Stomach (tissue), 9 donors: ENCODE data around the gene ZFX. TPM values are rescaled to one million over a fixed set of nuclear protein-coding genes. Genes with fewer than 3 reads are reported as not detected.

Source experiments
- DNase-seq, 2 donors: peaks; one replicate each; pipeline versions ENCODE4 v3.0.0 to v3.0.0-alpha.2; 2013 to 2019
- H3K27ac ChIP-seq, 5 donors: fragments of 200-600 bp in 4 of 5; sonication (generic) in 4 of 5; one replicate each; pipeline ENCODE4 v1.5.1; 2013 to 2019; ENCODE audit warnings: mild to moderate bottlenecking in 1 of 5, moderate library complexity in 1 of 5
- H3K27me3 ChIP-seq, 3 donors: fragments of 200-600 bp; sonication (generic); one replicate each; pipeline ENCODE4 v1.5.1; 2017 to 2019; ENCODE audit warnings: mixed run types in 1 of 3
- H3K36me3 ChIP-seq, 4 donors: fragments of 200-600 bp; sonication (generic); 1 replicate in 3 of 4; 2 replicates in 1 of 4; pipeline ENCODE4 v1.5.1; 2016 to 2019
- H3K4me1 ChIP-seq, 4 donors: fragments of 200-600 bp; sonication (generic); one replicate each; pipeline ENCODE4 v1.5.1; 2016 to 2019
- H3K4me3 ChIP-seq, 4 donors: fragments of 200-600 bp; sonication (generic) in 3 of 4; one replicate each; pipeline ENCODE4 v1.5.1; 2016 to 2019; ENCODE audit warnings: mild to moderate bottlenecking in 1 of 4
- H3K9me3 ChIP-seq, 4 donors: fragments of 200-600 bp; sonication (generic); one replicate each; pipeline ENCODE4 v1.5.1; 2016 to 2019
- EP300 ChIP-seq: sonication (generic); formaldehyde crosslinking; IDR thresholded peaks from one replicate; pipeline ENCODE4 v1.6.1; 2017; ENCODE audit warnings: antibody characterized with exemption
- POLR2A ChIP-seq, 4 donors: fragments of 450-650 bp; IDR thresholded peaks; one replicate each; pipeline ENCODE4 v1.6.1; 2016; ENCODE audit warnings: antibody characterized with exemption in 4 of 4, control low read depth in 2 of 4, mild to moderate bottlenecking in 1 of 4, moderate library complexity in 1 of 4
- POLR2AphosphoS5 ChIP-seq, 3 donors: sonication (generic); formaldehyde crosslinking; IDR thresholded peaks; one replicate each; pipeline ENCODE4 v1.6.1; 2016; ENCODE audit warnings: antibody characterized with exemption in 3 of 3
- WGBS, 5 donors: extraction: QIAGEN DNeasy Blood & Tissue Kit in 3 of 5; methylation state at CpG; one replicate each; pipeline versions ENCODE4 v1.1.5 to v1.1.7; 2013 to 2018; 5-methylcytosine and 5-hydroxymethylcytosine counted together
- intact Hi-C: fragments of 100-400 bp; cut with DNase I; formaldehyde crosslinking; loops from one replicate; pipeline ENCODE4 v1.15.1; 2023; ENCODE audit warnings: low total_unique reads
- polyA plus RNA-seq, 3 donors: library from polyadenylated mRNA; stranded (reverse); fragments of 200-250 nt; gene quantifications; one replicate each; pipeline ENCODE4 v1.2.3, GENCODE V29; 2013
- total RNA-seq, 5 donors: library from RNA; depleted of rRNA; stranded (reverse); fragments of >200 nt; gene quantifications; one replicate each; pipeline versions ENCODE4 v1.1.0 to v1.2.3, GENCODE V29; 2014 to 2016
- TF ChIP-seq, protein P1 (sequence below), 7 experiments: fragments of 450-650 bp in 4 of 7; fragments of 200-600 bp in 3 of 7; sonication (generic) in 3 of 7; IDR thresholded peaks; one replicate each; pipeline ENCODE4 v1.5.1; 2016 to 2019; ENCODE audit warnings: antibody characterized with exemption in 7 of 7, control low read depth in 2 of 7, mild to moderate bottlenecking in 1 of 7
- donor health status: healthy with polysubstance abuse.
- donor health status: Bipolar disorder and iron deficiency.
- donor health status: healthy.

Gene ZFX
- total and polyA plus RNA-seq, 8 donors, result 3.8 to 73.6 (median 17.4) TPM

DNA sequence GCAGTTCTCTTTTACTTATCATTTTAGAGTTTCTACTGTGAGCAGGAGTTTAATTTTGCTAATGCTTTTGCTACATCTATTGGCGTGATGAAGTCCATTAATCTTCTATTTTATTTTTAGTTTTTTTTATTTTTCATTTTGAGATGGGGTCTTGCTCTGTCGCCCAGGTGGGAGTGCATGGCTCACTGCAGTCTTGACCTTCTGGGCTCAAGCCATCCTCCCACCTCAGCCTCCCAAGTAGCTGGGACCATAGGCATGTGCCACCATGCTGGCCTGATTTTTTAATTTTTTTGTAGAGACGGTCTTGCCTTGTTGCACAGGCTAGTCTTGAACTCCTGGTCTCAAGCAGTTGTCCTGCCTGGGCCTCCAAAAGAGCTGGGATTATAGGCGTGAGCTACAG lies 9.4 kb downstream of the ZFX start:
- H3K4me1 ChIP-seq, result peaks cover 0 to 91% (median 50%) of the 10 kb centered on the region in 4 donors
- H3K4me3 ChIP-seq, result no peak overlapping the region
- no peak for DNase-seq
- H3K27ac ChIP-seq, result peak overlapping the region in 1 of 5 donors; percentile 31
- WGBS, 5 donors, result 70 to 90% (median 82%) methylated on average over 4 of the region's 4 CpGs
- H3K9me3 ChIP-seq, result no peaks in the 10 kb centered on the region
- TF ChIP-seq, protein P1, sequence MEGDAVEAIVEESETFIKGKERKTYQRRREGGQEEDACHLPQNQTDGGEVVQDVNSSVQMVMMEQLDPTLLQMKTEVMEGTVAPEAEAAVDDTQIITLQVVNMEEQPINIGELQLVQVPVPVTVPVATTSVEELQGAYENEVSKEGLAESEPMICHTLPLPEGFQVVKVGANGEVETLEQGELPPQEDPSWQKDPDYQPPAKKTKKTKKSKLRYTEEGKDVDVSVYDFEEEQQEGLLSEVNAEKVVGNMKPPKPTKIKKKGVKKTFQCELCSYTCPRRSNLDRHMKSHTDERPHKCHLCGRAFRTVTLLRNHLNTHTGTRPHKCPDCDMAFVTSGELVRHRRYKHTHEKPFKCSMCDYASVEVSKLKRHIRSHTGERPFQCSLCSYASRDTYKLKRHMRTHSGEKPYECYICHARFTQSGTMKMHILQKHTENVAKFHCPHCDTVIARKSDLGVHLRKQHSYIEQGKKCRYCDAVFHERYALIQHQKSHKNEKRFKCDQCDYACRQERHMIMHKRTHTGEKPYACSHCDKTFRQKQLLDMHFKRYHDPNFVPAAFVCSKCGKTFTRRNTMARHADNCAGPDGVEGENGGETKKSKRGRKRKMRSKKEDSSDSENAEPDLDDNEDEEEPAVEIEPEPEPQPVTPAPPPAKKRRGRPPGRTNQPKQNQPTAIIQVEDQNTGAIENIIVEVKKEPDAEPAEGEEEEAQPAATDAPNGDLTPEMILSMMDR (IDR thresholded peaks at IDR 0.05), result no peak
- TF ChIP-seq POLR2A (IDR thresholded peaks at IDR 0.05), result no peak
- TF ChIP-seq POLR2AphosphoS5 (IDR thresholded peaks at IDR 0.05), result no peak
- TF ChIP-seq EP300, result no peak
- intact Hi-C loops, result no loop called here
- peaks cover 0 to 9% (median 2%) of the 10 kb centered on the region in 4 donors for H3K36me3 ChIP-seq
- no peaks in the 10 kb centered on the region for H3K27me3 ChIP-seq

DNA sequence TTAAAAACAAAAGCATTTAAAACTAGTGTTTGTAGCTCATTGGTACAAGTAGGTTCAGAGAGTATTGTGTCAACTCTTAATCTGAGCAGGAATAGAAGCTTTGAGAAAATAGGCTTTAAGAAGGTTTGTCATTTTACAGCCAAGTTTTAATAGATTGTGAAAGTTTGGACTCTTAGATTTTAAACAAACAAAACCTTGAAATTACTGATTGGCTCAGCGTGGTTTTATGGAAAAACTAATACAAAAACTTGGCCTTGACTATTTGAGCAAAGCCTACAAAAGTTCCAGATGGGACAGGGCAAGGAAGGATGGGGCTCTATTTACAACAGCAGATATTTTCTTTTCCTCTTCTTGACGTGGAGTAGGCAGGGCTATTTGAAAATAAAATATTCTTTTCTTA lies 16.5 kb downstream of the ZFX start:
- H3K9me3 ChIP-seq, result no peaks in the 10 kb centered on the region
- TF ChIP-seq EP300, result no peak
- TF ChIP-seq POLR2A (IDR thresholded peaks at IDR 0.05), result no peak
- TF ChIP-seq, protein P1 (IDR thresholded peaks at IDR 0.05), result no peak
- no peak overlapping the region for H3K4me3 ChIP-seq
- intact Hi-C loops, result no loop called here
- WGBS, 5 donors, result 13 to 25% (median 22%) methylated on average over 2 of the region's 2 CpGs
- no peak for DNase-seq
- H3K27ac ChIP-seq, result no peak overlapping the region
- no peaks in the 10 kb centered on the region for H3K27me3 ChIP-seq
- H3K36me3 ChIP-seq, result peaks cover 0 to 4% (median 0%) of the 10 kb centered on the region in 4 donors
- H3K4me1 ChIP-seq, result peaks cover 4 to 84% (median 54%) of the 10 kb centered on the region in 4 donors

DNA sequence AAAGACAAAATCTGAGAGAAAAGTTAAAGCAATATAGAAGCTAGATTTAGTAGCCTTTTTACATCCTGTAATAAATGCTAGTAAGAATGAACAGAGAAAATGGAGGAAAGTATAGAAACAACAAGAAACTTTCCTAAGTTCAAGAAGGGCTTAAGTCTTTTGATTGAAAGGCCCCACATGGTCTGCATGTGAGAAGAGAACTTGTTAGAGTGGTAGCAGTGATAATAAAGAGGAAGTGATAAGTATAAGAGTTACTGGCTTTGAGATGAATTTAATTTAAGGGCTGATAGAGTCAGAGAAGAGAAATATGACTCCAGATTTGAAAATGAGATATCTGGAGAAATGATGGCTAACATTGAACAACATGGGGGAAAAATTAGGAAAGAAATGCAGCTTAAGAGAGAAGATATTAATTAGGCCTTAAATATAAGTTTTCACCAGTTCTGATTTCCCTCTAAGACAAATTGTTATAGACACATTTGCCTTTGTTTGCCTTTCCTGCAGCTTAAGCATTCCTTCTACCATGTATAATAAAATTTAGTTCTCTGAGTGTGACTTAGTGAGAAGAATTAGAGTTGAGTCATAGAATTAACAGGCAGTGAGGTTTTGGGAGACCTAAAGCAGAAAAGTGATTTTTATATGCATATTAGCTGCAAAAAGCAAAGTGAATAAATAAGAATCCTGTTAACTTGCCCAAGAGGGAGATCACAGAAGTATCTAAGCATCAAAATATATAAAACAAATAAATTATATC lies 18.4 kb downstream of the ZFX start:
- peaks cover 4 to 90% (median 62%) of the 10 kb centered on the region in 4 donors for H3K4me1 ChIP-seq
- intact Hi-C loops, result no loop called here
- TF ChIP-seq, protein P1 (IDR thresholded peaks at IDR 0.05), result no peak
- TF ChIP-seq EP300 (no peak), POLR2A (IDR thresholded peaks at IDR 0.05) (no peak)

DNA sequence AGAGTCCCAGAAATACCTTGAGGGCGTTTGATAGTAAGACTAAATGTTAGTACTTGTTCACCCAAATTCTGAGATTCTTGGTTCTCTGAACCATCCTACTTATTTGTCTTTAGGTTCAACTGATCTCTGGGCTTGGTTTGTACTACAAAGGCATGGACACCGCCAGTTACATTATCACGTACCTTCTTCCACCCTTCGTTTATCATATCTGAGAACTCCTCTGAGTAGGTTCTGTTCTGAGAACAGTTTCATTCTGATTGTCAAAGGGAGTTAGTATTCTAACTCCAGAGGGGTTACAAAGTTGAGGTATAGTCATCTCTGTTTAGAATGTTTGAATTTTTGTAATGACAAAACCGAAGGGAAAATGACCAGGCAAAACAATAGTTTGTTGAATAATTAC lies 19.3 kb downstream of the ZFX start:
- WGBS, 5 donors, result 63 to 81% (median 67%) methylated on average over 5 of the region's 5 CpGs
- Histone ChIP-seq H3K4me3 (no peak overlapping the region), H3K36me3 (peaks cover 0 to 14% (median 14%) of the 10 kb centered on the region in 4 donors), H3K27ac (no peak overlapping the region), H3K4me1 (peaks cover 4 to 85% (median 62%) of the 10 kb centered on the region in 4 donors), H3K9me3 (no peaks in the 10 kb centered on the region), H3K27me3 (no peaks in the 10 kb centered on the region)
- no peak for DNase-seq
- TF ChIP-seq POLR2AphosphoS5 (IDR thresholded peaks at IDR 0.05) (no peak), EP300 (no peak), POLR2A (IDR thresholded peaks at IDR 0.05) (no peak)
- TF ChIP-seq, protein P1 (IDR thresholded peaks at IDR 0.05), result no peak
- intact Hi-C loops, result no loop called here

More for the DNA sequence above, 18.4 kb downstream of the ZFX start:
- DNase-seq, result no peak
- H3K36me3 ChIP-seq, result peaks cover 0 to 5% (median 5%) of the 10 kb centered on the region in 4 donors
- no peak overlapping the region for H3K27ac ChIP-seq
- no peaks in the 10 kb centered on the region for H3K9me3 ChIP-seq
- no peak overlapping the region for H3K4me3 ChIP-seq
- no peaks in the 10 kb centered on the region for H3K27me3 ChIP-seq
